Testis (tissue), 3 donors: ENCODE data around the gene ZSCAN22. TPM values are rescaled to one million over a fixed set of nuclear protein-coding genes. Genes with fewer than 3 reads are reported as not detected.
A peak's percentile ranks its signal among the peaks of the same experiment; 100 is the strongest.

Experiments
- DNase-seq: peaks from one replicate; pipeline ENCODE4 v3.0.0-alpha.2; 2019
- H3K27ac ChIP-seq, 2 donors: fragments of 200-600 bp; sonication (generic); one replicate each; pipeline ENCODE4 v1.5.1; 2019
- H3K27me3 ChIP-seq: fragments of 200-600 bp; sonication (generic); one replicate; pipeline ENCODE4 v1.5.1; 2019
- H3K36me3 ChIP-seq: fragments of 200-600 bp; sonication (generic); one replicate; pipeline ENCODE4 v1.5.1; 2017; ENCODE audit warnings: low read depth; ENCODE audit errors: missing control alignments
- H3K4me1 ChIP-seq: fragments of 200-600 bp; sonication (generic); one replicate; pipeline ENCODE4 v1.5.1; 2019
- H3K4me3 ChIP-seq, 2 donors: fragments of 200-600 bp; sonication (generic); one replicate each; pipeline ENCODE4 v1.5.1; 2017 to 2019
- H3K9me3 ChIP-seq: fragments of 200-600 bp; sonication (generic); one replicate; pipeline ENCODE4 v1.5.1; 2017
- CTCF ChIP-seq, 3 experiments: fragments of 450-650 bp in 2 of 3; fragments of 200-600 bp in 1 of 3; sonication (generic) in 1 of 3; IDR thresholded peaks; one replicate each; pipeline ENCODE4 v1.5.1; 2016 to 2019; ENCODE audit warnings: antibody characterized with exemption in 3 of 3, mild to moderate bottlenecking in 2 of 3, moderate library complexity in 1 of 3
- POLR2A ChIP-seq: fragments of 450-650 bp; IDR thresholded peaks from one replicate; pipeline ENCODE4 v1.6.1; 2017; ENCODE audit warnings: antibody characterized with exemption, mild to moderate bottlenecking, moderate library complexity
- WGBS, 2 donors: methylation state at CpG; one replicate each; pipeline ENCODE4 v1.1.5; 2018; 5-methylcytosine and 5-hydroxymethylcytosine counted together
- intact Hi-C: fragments of 100-400 bp; cut with DNase I; formaldehyde crosslinking; loops from one replicate; pipeline ENCODE4 v1.15.1; 2023; ENCODE audit warnings: low total_unique reads
- polyA plus RNA-seq: library from polyadenylated mRNA; stranded (reverse); fragments of 350-450 nt; fragmentation: Illumina TruSeq; extraction: RNeasy Lipid Tissue Mini Kit (QIAGEN cat#74804); gene quantifications from one replicate; pipeline ENCODE4 v1.2.3, GENCODE V29; 2014; ENCODE audit warnings: low read depth, low replicate concordance; ENCODE audit not compliant: insufficient read depth
- total RNA-seq, 2 donors: library from RNA; depleted of rRNA; stranded (reverse); fragments of >200 nt; gene quantifications; one replicate each; pipeline ENCODE4 v1.2.3, GENCODE V29; 2016

Gene ZSCAN22
- total and polyA plus RNA-seq, 3 donors from 2014 or later = 2.4 to 4.9 (median 3.5) TPM

GRCh38 chr19:58294743-58295374 is 31.9 kb upstream of the ZSCAN22 start:
- Histone ChIP-seq H3K9me3 (no peaks in the 10 kb centered on the region), H3K4me1 (no peaks in the 10 kb centered on the region), H3K27me3 (no peaks in the 10 kb centered on the region), H3K4me3 (no peak overlapping the region), H3K27ac (no peak overlapping the region), H3K36me3 (peaks cover 4% of the 10 kb centered on the region)
- DNase-seq = no peak
- WGBS, 2 donors = 91 to 99% methylated on average over 12 to 22 of the region's 22 CpGs
- TF ChIP-seq POLR2A (no peak), CTCF (IDR thresholded peaks at IDR 0.05) (no peak)
- intact Hi-C loops = no loop called here

- Histone ChIP-seq H3K4me3 (no peak overlapping the region), H3K9me3 (no peaks in the 10 kb centered on the region), H3K27me3 (no peaks in the 10 kb centered on the region), H3K27ac (no peak overlapping the region), H3K36me3 (peaks cover 4% of the 10 kb centered on the region), H3K4me1 (no peaks in the 10 kb centered on the region)
- WGBS, 2 donors = 94 to 95% methylated on average over 7 of the region's 7 CpGs
- TF ChIP-seq CTCF (IDR thresholded peaks at IDR 0.05) (no peak), POLR2A (no peak)
- no peak for DNase-seq
- intact Hi-C loops = no loop called here
These were observed 30.7 kb upstream of the ZSCAN22 start for GRCh38 chr19:58296104-58296503.

- Histone ChIP-seq H3K36me3 (no peaks in the 10 kb centered on the region), H3K27me3 (no peaks in the 10 kb centered on the region), H3K4me1 (no peaks in the 10 kb centered on the region), H3K4me3 (no peak overlapping the region), H3K27ac (no peak overlapping the region), H3K9me3 (no peaks in the 10 kb centered on the region)
- TF ChIP-seq CTCF (IDR thresholded peaks at IDR 0.05) (no peak), POLR2A (no peak)
- intact Hi-C loops = no loop called here
- no peak for DNase-seq
- 86 to 98% methylated on average over 7 of the region's 7 CpGs for WGBS, 2 donors
These were observed 26.2 kb upstream of the ZSCAN22 start for GRCh38 chr19:58300620-58301019.

GRCh38 chr19:58304255-58304654 is 22.5 kb upstream of the ZSCAN22 start:
- Histone ChIP-seq H3K4me1 (peaks cover 11% of the 10 kb centered on the region), H3K9me3 (no peaks in the 10 kb centered on the region), H3K27ac (no peak overlapping the region), H3K4me3 (no peak overlapping the region), H3K36me3 (no peaks in the 10 kb centered on the region), H3K27me3 (no peaks in the 10 kb centered on the region)
- no peak for DNase-seq
- intact Hi-C loops = no loop called here
- WGBS, 2 donors = 57 to 72% methylated on average over 4 to 7 of the region's 7 CpGs
- no peak for TF ChIP-seq POLR2A
- TF ChIP-seq CTCF (IDR thresholded peaks at IDR 0.05) = no peak

GRCh38 chr19:58304748-58305064 is 22.1 kb upstream of the ZSCAN22 start:
- Histone ChIP-seq H3K4me1 (peaks cover 11% of the 10 kb centered on the region), H3K36me3 (no peaks in the 10 kb centered on the region), H3K4me3 (peak overlapping the region; percentile 92 to 99), H3K27ac (peak overlapping the region in 1 of 2 donors; percentile 65), H3K27me3 (no peaks in the 10 kb centered on the region), H3K9me3 (no peaks in the 10 kb centered on the region)
- WGBS, 2 donors = 16 to 18% methylated on average over 7 of the region's 7 CpGs
- intact Hi-C loops = no loop called here
- no peak for DNase-seq
- TF ChIP-seq POLR2A (no peak), CTCF (IDR thresholded peaks at IDR 0.05) (no peak)
